Bronchial epithelial cell (primary cell): ENCODE data around the gene DPH7. TPM values are rescaled to one million over a fixed set of nuclear protein-coding genes. Genes with fewer than 3 reads are reported as not detected.
"Not testable (repeated sequence)": the region's sequence is repeated elsewhere in the genome, so short reads cannot be mapped to it uniquely, and the experiment has no call there.

Source experiments
- DNase-seq: peaks from one replicate; pipeline ENCODE4 v3.0.0-alpha.2; 2010; ENCODE audit warnings: low read depth
- FAIRE-seq: peaks from 2 replicates; lab custom pipeline; 2011; peaks lifted over from hg19 to GRCh38; lab: Jason Lieb, UNC
- H3K27me3 ChIP-seq: 2 replicates; pipeline ENCODE4 v1.5.1; 2011; ENCODE audit warnings: low read length; ENCODE audit not compliant: control insufficient read depth, insufficient read depth
- H3K36me3 ChIP-seq: 2 replicates; pipeline ENCODE4 v1.5.1; 2011; ENCODE audit warnings: low read length; ENCODE audit not compliant: control insufficient read depth, insufficient read depth
- H3K4me3 ChIP-seq: 2 replicates; pipeline ENCODE4 v1.5.1; 2011; ENCODE audit warnings: mild to moderate bottlenecking, low read depth, low read length, control low read depth
- total RNA-seq: library from RNA; depleted of rRNA; stranded (reverse); fragments of >200 nt; gene quantifications from 2 replicates; pipeline ENCODE4 v1.2.1, GENCODE V29; 2014
- TF ChIP-seq, protein P1 (sequence below): IDR thresholded peaks from 2 replicates; pipeline ENCODE4 v1.5.1; 2011; ENCODE audit warnings: mild to moderate bottlenecking, moderate library complexity, low read length, control low read depth, inconsistent platforms; ENCODE audit not compliant: insufficient read depth, severe bottlenecking

DPH7 gene
- total RNA-seq, 1 donor from 2014 or later = 33.7 TPM

DNA sequence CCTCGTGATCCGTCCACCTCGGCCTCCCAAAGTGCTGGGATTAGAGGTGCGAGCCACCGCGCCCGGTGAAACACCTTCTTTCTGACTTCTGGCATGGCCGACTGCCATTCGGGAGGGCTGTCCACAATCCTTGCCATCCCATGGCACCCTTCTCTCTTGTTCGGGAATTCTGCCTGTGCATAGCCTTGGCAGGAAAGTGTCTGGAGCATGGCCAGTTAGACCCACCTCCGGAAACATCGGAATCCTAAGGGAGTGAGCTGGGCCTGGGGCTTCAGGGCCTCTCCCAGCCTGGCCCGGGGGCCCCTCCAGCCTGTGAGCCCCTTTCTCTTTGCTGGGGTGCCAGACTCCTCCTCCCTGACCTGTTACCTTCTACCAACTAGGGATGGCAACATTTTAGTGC, 25.2 kb upstream of the DPH7 start:
- H3K27me3 ChIP-seq = no peaks in the 10 kb centered on the region
- TF ChIP-seq, protein P1, sequence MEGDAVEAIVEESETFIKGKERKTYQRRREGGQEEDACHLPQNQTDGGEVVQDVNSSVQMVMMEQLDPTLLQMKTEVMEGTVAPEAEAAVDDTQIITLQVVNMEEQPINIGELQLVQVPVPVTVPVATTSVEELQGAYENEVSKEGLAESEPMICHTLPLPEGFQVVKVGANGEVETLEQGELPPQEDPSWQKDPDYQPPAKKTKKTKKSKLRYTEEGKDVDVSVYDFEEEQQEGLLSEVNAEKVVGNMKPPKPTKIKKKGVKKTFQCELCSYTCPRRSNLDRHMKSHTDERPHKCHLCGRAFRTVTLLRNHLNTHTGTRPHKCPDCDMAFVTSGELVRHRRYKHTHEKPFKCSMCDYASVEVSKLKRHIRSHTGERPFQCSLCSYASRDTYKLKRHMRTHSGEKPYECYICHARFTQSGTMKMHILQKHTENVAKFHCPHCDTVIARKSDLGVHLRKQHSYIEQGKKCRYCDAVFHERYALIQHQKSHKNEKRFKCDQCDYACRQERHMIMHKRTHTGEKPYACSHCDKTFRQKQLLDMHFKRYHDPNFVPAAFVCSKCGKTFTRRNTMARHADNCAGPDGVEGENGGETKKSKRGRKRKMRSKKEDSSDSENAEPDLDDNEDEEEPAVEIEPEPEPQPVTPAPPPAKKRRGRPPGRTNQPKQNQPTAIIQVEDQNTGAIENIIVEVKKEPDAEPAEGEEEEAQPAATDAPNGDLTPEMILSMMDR = no peak
- DNase-seq (no peak), FAIRE-seq (no peak)
- peaks cover 7% of the 10 kb centered on the region for H3K36me3 ChIP-seq
- H3K4me3 ChIP-seq = no peak overlapping the region

GRCh38 chr9:137602661-137603060, 23.9 kb upstream of the DPH7 start:
- Histone ChIP-seq H3K36me3 (no peaks in the 10 kb centered on the region), H3K27me3 (no peaks in the 10 kb centered on the region), H3K4me3 (no peak overlapping the region)
- DNase-seq (no peak), FAIRE-seq (no peak)
- TF ChIP-seq, protein P1 = no peak

GRCh38 chr9:137598943-137599342, 20.2 kb upstream of the DPH7 start:
- FAIRE-seq = no peak
- TF ChIP-seq, protein P1 = no peak
- no peak for DNase-seq
- no peaks in the 10 kb centered on the region for H3K36me3 ChIP-seq
- H3K27me3 ChIP-seq = no peaks in the 10 kb centered on the region
- H3K4me3 ChIP-seq = no peak overlapping the region

- not testable (repeated sequence) for H3K4me3 ChIP-seq, H3K27me3 ChIP-seq, H3K36me3 ChIP-seq, DNase-seq, FAIRE-seq
Observed at GRCh38 chr9:137596577-137596976, 17.9 kb upstream of the DPH7 start.

GRCh38 chr9:137593176-137593575, 14.5 kb upstream of the DPH7 start:
- Histone ChIP-seq H3K36me3 (peaks cover 4% of the 10 kb centered on the region), H3K27me3 (no peaks in the 10 kb centered on the region), H3K4me3 (no peak overlapping the region)
- TF ChIP-seq, protein P1 = no peak
- FAIRE-seq (no peak), DNase-seq (no peak)

DNA sequence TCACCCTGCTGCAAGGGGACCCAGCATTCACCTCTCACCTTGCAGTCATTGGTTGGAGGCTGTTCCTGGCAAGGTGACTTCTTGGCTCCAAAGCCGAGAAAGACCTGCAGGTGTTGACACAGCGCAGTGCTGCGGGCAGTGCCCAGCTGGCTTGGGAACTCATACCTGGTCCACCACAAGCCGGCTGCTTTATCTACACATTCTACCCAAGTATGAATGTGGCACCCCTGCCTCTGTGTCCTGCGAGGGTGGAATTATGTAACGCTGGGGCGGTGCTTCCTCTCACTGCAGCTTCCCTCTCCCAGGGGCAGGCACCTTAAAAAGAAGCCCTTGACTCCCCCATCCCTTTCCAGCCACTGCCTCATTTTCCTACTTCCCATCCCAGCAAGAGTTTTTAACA, 14.0 kb upstream of the DPH7 start:
- TF ChIP-seq, protein P1 = no peak
- DNase-seq (no peak), FAIRE-seq (no peak)
- H3K27me3 ChIP-seq = no peaks in the 10 kb centered on the region
- H3K4me3 ChIP-seq = no peak overlapping the region
- H3K36me3 ChIP-seq = peaks cover 6% of the 10 kb centered on the region
